Measurements from ENCODE around the gene TNK1. TPM values are rescaled to one million over a fixed set of nuclear protein-coding genes. Genes with fewer than 3 reads are reported as not detected.
"Not testable (repeated sequence)": the region's sequence is repeated elsewhere in the genome, so short reads cannot be mapped to it uniquely, and the experiment has no call there.

TNK1 gene
- total and polyA plus RNA-seq, 7 experiments from 2014 or later, result 1.5 to 23.4 (median 11.3) TPM

DNA sequence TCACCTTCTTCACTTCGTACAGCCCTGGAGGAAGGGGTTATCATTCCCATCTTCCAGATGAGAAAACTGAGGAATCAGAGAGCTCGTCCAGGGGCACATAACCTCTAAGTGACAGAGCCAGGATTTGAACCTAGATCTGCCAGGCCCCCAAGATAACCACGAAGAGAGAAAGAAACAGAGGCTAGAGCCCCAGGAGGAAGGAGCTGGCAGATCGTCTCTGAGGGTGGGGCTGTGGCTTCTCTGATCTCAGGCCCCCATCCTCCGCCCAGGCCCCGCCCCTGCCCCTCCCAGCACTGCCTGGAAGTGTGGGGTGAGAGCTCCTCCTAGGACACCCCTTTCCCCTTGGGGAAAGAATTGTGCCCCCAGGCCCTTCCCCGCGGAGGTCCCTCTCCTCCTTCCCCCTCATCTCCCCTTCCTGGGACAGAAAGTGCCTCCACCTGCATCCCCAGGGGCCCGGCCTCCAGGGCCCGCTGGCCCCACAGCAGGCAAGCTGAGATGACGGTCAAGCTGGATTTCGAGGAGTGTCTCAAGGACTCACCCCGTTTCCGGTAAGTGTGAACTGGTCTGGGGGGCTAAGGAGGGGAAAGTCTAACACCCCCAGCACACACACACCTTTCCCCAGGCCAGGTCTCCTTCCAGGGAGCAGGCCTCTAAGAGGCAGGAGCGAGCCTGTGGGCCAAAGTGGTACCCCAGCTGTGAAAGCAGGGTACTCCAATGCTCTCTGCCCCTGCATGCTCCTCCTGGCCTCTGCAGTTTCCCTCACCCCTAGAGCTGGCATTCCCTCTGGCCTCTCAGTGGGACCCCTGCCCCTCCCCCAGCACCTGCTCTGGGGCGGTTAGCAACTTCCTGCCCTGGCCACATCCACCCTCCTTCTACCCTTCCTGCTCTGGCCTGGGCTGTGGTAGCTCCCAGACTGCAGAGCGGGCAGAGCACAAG is 44.4 kb upstream of the TNK1 start, which contains the start of gene ACAP1:
Gene ACAP1 (plus strand): TSS at position 290 of the 936 bp plus-strand sequence. CDS start 206 bp downstream, at position 496.
- Histone ChIP-seq H3K27ac (ENCODE audit: low read depth, low read length) (peak within 1 kb of the TSS; percentile 81), H3K9me3 (ENCODE audit: control insufficient read depth in 2 of 3, low read length in 3 of 3) (no peaks in the 10 kb centered on the region), H3K4me3 (ENCODE audit: low read length) (peak within 1 kb of the TSS; percentile 99), H3K36me3 (ENCODE audit: control insufficient read depth in 2 of 3, insufficient read depth in 3 of 3, low read length in 3 of 3) (peaks cover 2 to 32% (median 11%) of the 10 kb centered on the region in 3 experiments), H3K27me3 (ENCODE audit: control insufficient read depth in 2 of 2, insufficient read depth in 2 of 2, low read length in 2 of 2) (no peaks in the 10 kb centered on the region), H3K4me1 (ENCODE audit: control insufficient read depth in 2 of 2, insufficient read depth in 2 of 2, low read length in 2 of 2) (peaks cover 31 to 44% of the 10 kb centered on the region in 2 donors)
- Mint-ChIP-seq H3K4me1 (peaks cover 49 to 76% (median 60%) of the 10 kb centered on the region in 7 donors), H3K27ac (peak within 1 kb of the TSS; percentile 89 to 100 (median 95)), H3K4me3 (peak within 1 kb of the TSS; percentile 89 to 99 (median 94)), H3K9me3 (no peaks in the 10 kb centered on the region), H3K36me3 (peaks cover 4 to 23% (median 14%) of the 10 kb centered on the region in 5 donors), H3K27me3 (no peaks in the 10 kb centered on the region)
- CTCF ChIA-PET, result interaction anchor here (0.6 to 5.2 kb wide), 17 partner anchors 9 to 291 kb away, joined by 3 to 53 read pairs (median 7); partner anchors contain the start of genes PLSCR3, POLR2A, SLC2A4 and TMEM102
- POLR2A ChIA-PET, result interaction anchor here (0.7 to 22.8 kb wide), 34 partner anchors 9 to 870 kb away, joined by 3 to 336 read pairs (median 4); partner anchors contain the start of genes DVL2, EIF5A, GABARAP and GPS2
- intact Hi-C loops (cut with micrococcal nuclease), result loop anchor here (1.0 to 5.0 kb wide), 12 partner anchors 7 to 99 kb away; partner anchors contain the start of genes NEURL4 (in 2 of the 2), ELP5 (in 1 of the 2), SLC2A4 (in 1 of the 2) and TMEM102 (in 1 of the 2)
- DNase-seq, result peak; percentile 56 to 85 (median 82)
- peak; percentile 99 for ATAC-seq

DNA sequence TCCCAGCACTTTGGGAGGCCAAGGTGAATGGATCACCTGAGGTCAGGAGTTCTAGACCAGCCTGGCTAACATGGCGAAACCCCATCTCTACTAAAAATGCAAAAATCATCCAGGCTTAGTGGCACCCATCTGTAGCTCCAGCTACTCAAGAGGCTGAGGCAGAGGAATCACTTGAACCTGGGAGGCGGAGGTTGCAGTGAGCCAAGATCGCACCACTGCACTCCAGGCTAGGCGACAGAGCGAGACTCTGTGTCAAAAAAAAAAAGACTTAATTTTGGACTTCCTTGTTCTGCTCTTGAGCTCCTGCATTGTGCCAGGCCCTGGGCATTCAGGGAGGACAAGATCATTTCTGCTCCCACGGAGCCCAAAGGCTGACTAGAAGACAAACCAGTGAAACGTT is 43.3 kb upstream of the TNK1 start:
- peaks cover 10 to 43% (median 21%) of the 10 kb centered on the region in 3 experiments for H3K36me3 ChIP-seq (ENCODE audit: control insufficient read depth in 2 of 3, insufficient read depth in 3 of 3, low read length in 3 of 3)
- H3K27ac Mint-ChIP-seq, result peak overlapping the region; percentile 89 to 100 (median 95)
- H3K36me3 Mint-ChIP-seq, result peaks cover 4 to 27% (median 17%) of the 10 kb centered on the region in 5 donors
- peaks cover 43 to 67% (median 56%) of the 10 kb centered on the region in 7 donors for H3K4me1 Mint-ChIP-seq
- peak overlapping the region; percentile 99 for H3K4me3 ChIP-seq (ENCODE audit: low read length)
- intact Hi-C loops (cut with micrococcal nuclease), result loop anchor here (1.0 to 5.0 kb wide), 5 partner anchors 8 to 57 kb away; partner anchors contain the start of genes NEURL4 (in 2 of the 2), SLC2A4 (in 1 of the 2) and TNK1 (in 1 of the 2)
- not testable (repeated sequence) for H3K27me3 Mint-ChIP-seq; H3K9me3 Mint-ChIP-seq; H3K9me3 ChIP-seq (ENCODE audit: control insufficient read depth in 2 of 3, low read length in 3 of 3); H3K27me3 ChIP-seq (ENCODE audit: control insufficient read depth in 2 of 2, insufficient read depth in 2 of 2, low read length in 2 of 2); ATAC-seq; DNase-seq
- ChIA-PET CTCF (interaction anchor here (1.0 to 5.2 kb wide), 8 partner anchors 11 to 146 kb away, joined by 3 to 53 read pairs (median 16); partner anchors contain the start of genes PLSCR3, POLR2A and SLC2A4), POLR2A (interaction anchor here (0.9 to 22.8 kb wide), 20 partner anchors 8 to 497 kb away, joined by 3 to 336 read pairs (median 6); partner anchors contain the start of genes DVL2, EIF5A, GABARAP and GPS2)
- H3K4me1 ChIP-seq (ENCODE audit: control insufficient read depth in 2 of 2, insufficient read depth in 2 of 2, low read length in 2 of 2), result peaks cover 26 to 35% of the 10 kb centered on the region in 2 donors
- H3K4me3 Mint-ChIP-seq, result peak overlapping the region; percentile 89 to 99 (median 94)
- H3K27ac ChIP-seq (ENCODE audit: low read depth, low read length), result peak overlapping the region; percentile 81

DNA sequence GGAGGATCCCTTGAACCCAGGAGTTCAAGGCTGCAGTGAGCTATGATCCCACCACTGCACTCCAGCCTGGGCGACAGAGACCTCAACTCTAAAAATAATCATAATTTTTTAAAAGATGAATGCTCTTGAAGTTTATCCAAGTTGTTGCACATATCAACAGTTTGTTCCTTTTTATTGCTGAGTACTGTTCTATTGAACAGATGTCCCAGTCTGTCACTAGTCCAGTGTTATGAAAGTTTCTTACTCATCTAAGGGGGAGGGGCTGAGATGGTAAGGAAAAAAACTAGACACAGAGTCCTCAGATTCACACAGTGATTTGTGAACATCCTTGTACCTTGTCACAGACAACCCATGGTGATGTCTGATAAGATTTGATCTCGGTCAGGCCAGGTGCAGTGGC is 40.7 kb upstream of the TNK1 start:
- intact Hi-C loops (cut with micrococcal nuclease), result no loop called here
- POLR2A ChIA-PET, result interaction anchor here (2.7 to 22.8 kb wide), 3 partner anchors 10 to 27 kb away, joined by 11 to 336 read pairs (median 11); partner anchors contain the start of genes EIF5A, GPS2 and NEURL4
- DNase-seq, result no peak
- no peak for ATAC-seq
- CTCF ChIA-PET, result interaction anchor here (1.5 kb wide), 1 partner anchor 9 kb away, joined by 3 read pairs; no protein-coding TSS in a partner anchor
- no peaks in the 10 kb centered on the region for H3K27me3 ChIP-seq (ENCODE audit: control insufficient read depth in 2 of 2, insufficient read depth in 2 of 2, low read length in 2 of 2)
- peak overlapping the region in 3 of 10 donors; percentile 14 to 73 (median 68) for H3K4me3 Mint-ChIP-seq
- H3K27me3 Mint-ChIP-seq, result no peaks in the 10 kb centered on the region
- peak overlapping the region in 8 of 9 donors; percentile 5 to 87 (median 72) for H3K27ac Mint-ChIP-seq
- peak overlapping the region; percentile 31 for H3K27ac ChIP-seq (ENCODE audit: low read depth, low read length)
- H3K4me3 ChIP-seq (ENCODE audit: low read length), result no peak overlapping the region
- no peaks in the 10 kb centered on the region for H3K9me3 ChIP-seq (ENCODE audit: control insufficient read depth in 2 of 3, low read length in 3 of 3)
- peaks cover 34 to 56% (median 44%) of the 10 kb centered on the region in 7 donors for H3K4me1 Mint-ChIP-seq
- peaks cover 20 to 26% of the 10 kb centered on the region in 2 donors for H3K4me1 ChIP-seq (ENCODE audit: control insufficient read depth in 2 of 2, insufficient read depth in 2 of 2, low read length in 2 of 2)
- H3K36me3 ChIP-seq (ENCODE audit: control insufficient read depth in 2 of 3, insufficient read depth in 3 of 3, low read length in 3 of 3), result peaks cover 23 to 68% (median 32%) of the 10 kb centered on the region in 3 experiments
- H3K36me3 Mint-ChIP-seq, result peaks cover 9 to 33% (median 26%) of the 10 kb centered on the region in 5 donors
- H3K9me3 Mint-ChIP-seq, result no peaks in the 10 kb centered on the region

GRCh38 chr17:7341842-7342241 is 39.0 kb upstream of the TNK1 start:
- H3K4me1 Mint-ChIP-seq, result peaks cover 24 to 48% (median 37%) of the 10 kb centered on the region in 7 donors
- H3K27ac ChIP-seq (ENCODE audit: low read depth, low read length), result no peak overlapping the region
- H3K36me3 Mint-ChIP-seq, result peaks cover 9 to 36% (median 26%) of the 10 kb centered on the region in 5 donors
- no peak for DNase-seq
- no peaks in the 10 kb centered on the region for H3K27me3 Mint-ChIP-seq
- H3K9me3 ChIP-seq (ENCODE audit: control insufficient read depth in 2 of 3, low read length in 3 of 3), result no peaks in the 10 kb centered on the region
- ATAC-seq, result no peak
- intact Hi-C loops (cut with micrococcal nuclease), result no loop called here
- no peaks in the 10 kb centered on the region for H3K27me3 ChIP-seq (ENCODE audit: control insufficient read depth in 2 of 2, insufficient read depth in 2 of 2, low read length in 2 of 2)
- H3K27ac Mint-ChIP-seq, result peak overlapping the region in 4 of 9 donors; percentile 48 to 87 (median 70)
- ChIA-PET CTCF (interaction anchor here (1.1 to 1.2 kb wide), 3 partner anchors 12 to 17 kb away, joined by 3 to 6 read pairs (median 5); no protein-coding TSS in a partner anchor), POLR2A (interaction anchor here (0.6 to 22.8 kb wide), 4 partner anchors 12 to 59 kb away, joined by 4 to 336 read pairs (median 8); partner anchors contain the start of genes EIF5A, GPS2 and NEURL4)
- peaks cover 33 to 81% (median 43%) of the 10 kb centered on the region in 3 experiments for H3K36me3 ChIP-seq (ENCODE audit: control insufficient read depth in 2 of 3, insufficient read depth in 3 of 3, low read length in 3 of 3)
- peaks cover 9 to 16% of the 10 kb centered on the region in 2 donors for H3K4me1 ChIP-seq (ENCODE audit: control insufficient read depth in 2 of 2, insufficient read depth in 2 of 2, low read length in 2 of 2)
- H3K9me3 Mint-ChIP-seq, result no peaks in the 10 kb centered on the region
- H3K4me3 ChIP-seq (ENCODE audit: low read length), result no peak overlapping the region
- H3K4me3 Mint-ChIP-seq, result no peak overlapping the region

DNA sequence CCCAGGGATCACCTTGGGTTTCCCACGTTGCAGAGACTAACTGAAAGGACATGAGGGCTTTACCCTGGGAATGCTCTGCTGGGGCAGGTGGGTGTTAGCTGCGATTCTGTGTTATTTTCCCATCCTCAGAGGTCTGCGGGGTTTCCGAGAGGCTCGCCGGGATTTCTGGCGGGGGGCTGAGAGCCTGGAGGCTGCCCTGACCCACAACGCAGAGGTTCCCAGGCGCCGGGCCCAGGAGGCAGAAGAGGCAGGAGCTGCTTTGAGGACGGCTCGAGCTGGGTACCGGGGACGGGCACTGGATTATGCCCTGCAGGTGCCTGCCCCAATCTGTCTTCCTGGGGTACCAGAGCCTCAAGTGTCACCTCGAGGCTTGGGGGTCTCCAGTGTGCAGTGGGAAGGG is 37.6 kb upstream of the TNK1 start:
- H3K27ac ChIP-seq (ENCODE audit: low read depth, low read length), result no peak overlapping the region
- no peak for DNase-seq
- no peak overlapping the region for H3K4me3 ChIP-seq (ENCODE audit: low read length)
- no peak for ATAC-seq
- no peaks in the 10 kb centered on the region for H3K9me3 Mint-ChIP-seq
- ChIA-PET POLR2A (interaction anchor here (0.6 to 2.7 kb wide), 4 partner anchors 13 to 93 kb away, joined by 3 to 11 read pairs (median 4); partner anchors contain the start of gene NEURL4), CTCF (interaction anchor here (2.0 to 3.3 kb wide), 2 partner anchors 17 to 19 kb away, joined by 5 to 16 read pairs; no protein-coding TSS in a partner anchor)
- no peaks in the 10 kb centered on the region for H3K27me3 ChIP-seq (ENCODE audit: control insufficient read depth in 2 of 2, insufficient read depth in 2 of 2, low read length in 2 of 2)
- intact Hi-C loops (cut with micrococcal nuclease), result no loop called here
- peaks cover 14 to 36% (median 22%) of the 10 kb centered on the region in 5 donors for H3K36me3 Mint-ChIP-seq
- peaks cover 6 to 11% of the 10 kb centered on the region in 2 donors for H3K4me1 ChIP-seq (ENCODE audit: control insufficient read depth in 2 of 2, insufficient read depth in 2 of 2, low read length in 2 of 2)
- no peaks in the 10 kb centered on the region for H3K9me3 ChIP-seq (ENCODE audit: control insufficient read depth in 2 of 3, low read length in 3 of 3)
- H3K36me3 ChIP-seq (ENCODE audit: control insufficient read depth in 2 of 3, insufficient read depth in 3 of 3, low read length in 3 of 3), result peaks cover 41 to 94% (median 43%) of the 10 kb centered on the region in 3 experiments
- H3K27ac Mint-ChIP-seq, result peak overlapping the region in 3 of 9 donors; percentile 43 to 76 (median 61)
- peaks cover 15 to 39% (median 28%) of the 10 kb centered on the region in 7 donors for H3K4me1 Mint-ChIP-seq
- H3K4me3 Mint-ChIP-seq, result no peak overlapping the region
- H3K27me3 Mint-ChIP-seq, result no peaks in the 10 kb centered on the region
